Sigmoid colon (tissue), 4 donors: ENCODE results near the gene CXCL12.

Source experiments
- CTCF ChIP-seq, 4 experiments: fragments of 450-650 bp in 3 of 4; fragments of 200-600 bp in 1 of 4; IDR thresholded peaks; one replicate each; pipeline ENCODE4 v1.5.1; 2016 to 2019; ENCODE audit warnings: antibody characterized with exemption in 4 of 4, mild to moderate bottlenecking in 3 of 4, moderate library complexity in 2 of 4
- POLR2AphosphoS5 ChIP-seq, 4 donors: sonication (generic); formaldehyde crosslinking; IDR thresholded peaks; one replicate each; pipeline ENCODE4 v1.6.1; 2017; ENCODE audit warnings: antibody characterized with exemption in 4 of 4

- TF ChIP-seq POLR2AphosphoS5 (IDR thresholded peaks at IDR 0.05): no peak
- TF ChIP-seq CTCF (IDR thresholded peaks at IDR 0.05): no peak
Observed at GRCh38 chr10:44411251-44411650, 26.4 kb upstream of the CXCL12 start.
